GM13976 (cell line): ENCODE results near the gene PLEKHG4.

Experiments
- DNase-seq: peaks from one replicate; pipeline ENCODE4 v3.0.0; 2012; ENCODE audit warnings: low spot score
- CTCF ChIP-seq: IDR thresholded peaks from 2 replicates; pipeline ENCODE4 v1.5.1; 2012; ENCODE audit warnings: borderline replicate concordance, mild to moderate bottlenecking; ENCODE audit not compliant: insufficient read depth; ENCODE audit errors: extremely low read depth, missing control alignments, control extremely low read depth
- in situ Hi-C: fragments of 300-500 bp; cut with MboI; formaldehyde crosslinking; loops from one replicate; pipeline ENCODE4 v1.12.0; 2022; ENCODE audit warnings: low sequenced_read_pairs, mixed read lengths, inconsistent platforms; ENCODE audit not compliant: unreplicated experiment

PLEKHG4 gene

GRCh38 chr16:67326472-67327309, 47.4 kb downstream of the PLEKHG4 start, which contains the start of the genes KCTD19 and LRRC36:
Gene KCTD19 (minus strand): TSS chr16:67326741. CDS start chr16:67326707, 34 bp downstream.
Gene LRRC36 (plus strand): TSS chr16:67326815. CDS start chr16:67326863, 48 bp downstream.
- peak; percentile 59 for TF ChIP-seq CTCF
- peak; percentile 85 for DNase-seq
- in situ Hi-C loops: no loop called here

GRCh38 chr16:67327743-67328142, 48.4 kb downstream of the PLEKHG4 start:
- TF ChIP-seq CTCF: no peak
- DNase-seq: peak; percentile 41
- in situ Hi-C loops: no loop called here

- no peak for DNase-seq
- TF ChIP-seq CTCF: no peak
- in situ Hi-C loops: no loop called here
Measured at GRCh38 chr16:67329901-67330300, 50.6 kb downstream of the PLEKHG4 start.

GRCh38 chr16:67333315-67333714, 54.0 kb downstream of the PLEKHG4 start:
- in situ Hi-C loops: no loop called here
- DNase-seq: no peak
- TF ChIP-seq CTCF: no peak

- DNase-seq: no peak
- no peak for TF ChIP-seq CTCF
- in situ Hi-C loops: no loop called here
Measured at GRCh38 chr16:67336116-67336515, 56.8 kb downstream of the PLEKHG4 start.

GRCh38 chr16:67336648-67337047, 57.3 kb downstream of the PLEKHG4 start:
- no peak for TF ChIP-seq CTCF
- in situ Hi-C loops: no loop called here
- DNase-seq: no peak
